H9 (cell line): ENCODE data around the gene VASN. TPM values are rescaled to one million over a fixed set of nuclear protein-coding genes. Genes with fewer than 3 reads are reported as not detected.
A peak's percentile ranks its signal among the peaks of the same experiment; 100 is the strongest.

Source experiments
- DNase-seq: peaks from one replicate; pipeline ENCODE4 v3.0.0-alpha.2; 2017
- H2AFZ ChIP-seq: one replicate; pipeline ENCODE4 v1.6.1; 2013; ENCODE audit warnings: mild to moderate bottlenecking, low read length, control low read depth, moderate library complexity
- H2AK5ac ChIP-seq: 2 replicates; pipeline ENCODE4 v1.6.1; 2013; ENCODE audit warnings: low read length, control low read depth, mixed read lengths; ENCODE audit not compliant: insufficient read length
- H2BK120ac ChIP-seq: one replicate; pipeline ENCODE4 v1.6.1; 2013; ENCODE audit warnings: low read depth, mild to moderate bottlenecking, low read length, control low read depth, inconsistent platforms; ENCODE audit not compliant: poor library complexity, severe bottlenecking
- H2BK12ac ChIP-seq: 2 replicates; pipeline ENCODE4 v1.6.1; 2013; ENCODE audit warnings: low read length, control low read depth, mixed read lengths, low read depth; ENCODE audit not compliant: insufficient read length
- H2BK15ac ChIP-seq: 2 replicates; pipeline ENCODE4 v1.6.1; 2013; ENCODE audit warnings: low read depth, low read length, control low read depth
- H2BK20ac ChIP-seq: one replicate; pipeline ENCODE4 v1.6.1; 2013; ENCODE audit warnings: low read depth, mild to moderate bottlenecking, low read length, control low read depth, inconsistent platforms; ENCODE audit not compliant: poor library complexity, severe bottlenecking
- H2BK5ac ChIP-seq: 2 replicates; pipeline ENCODE4 v1.6.1; 2013; ENCODE audit warnings: low read length, control low read depth, mixed read lengths; ENCODE audit not compliant: insufficient read length
- H3K14ac ChIP-seq: 2 replicates; pipeline ENCODE4 v1.6.1; 2013; ENCODE audit warnings: low read length, control low read depth; ENCODE audit not compliant: insufficient read depth
- H3K18ac ChIP-seq: 2 replicates; pipeline ENCODE4 v1.6.1; 2013; ENCODE audit warnings: low read depth, mild to moderate bottlenecking, mixed read lengths, low read length, control low read depth; ENCODE audit not compliant: insufficient read length
- H3K23ac ChIP-seq: 2 replicates; pipeline ENCODE4 v1.6.1; 2013; ENCODE audit warnings: low read length, control low read depth, mixed read lengths, low read depth; ENCODE audit not compliant: insufficient read length
- H3K23me2 ChIP-seq: 2 replicates; pipeline ENCODE4 v1.6.1; 2013; ENCODE audit warnings: low read depth, mild to moderate bottlenecking, mixed read lengths, low read length, control low read depth; ENCODE audit not compliant: insufficient read length, poor library complexity, severe bottlenecking
- H3K27ac ChIP-seq: 2 replicates; pipeline ENCODE4 v1.5.1; 2013; ENCODE audit warnings: low read length, control low read depth, mixed read lengths, low read depth; ENCODE audit not compliant: insufficient read length
- H3K27me3 ChIP-seq: 2 replicates; pipeline ENCODE4 v1.6.1; 2013; ENCODE audit warnings: low read length, control low read depth, inconsistent platforms; ENCODE audit not compliant: insufficient read depth
- H3K4ac ChIP-seq: 2 replicates; pipeline ENCODE4 v1.6.1; 2013; ENCODE audit warnings: low read depth, mild to moderate bottlenecking, control low read depth, inconsistent platforms, low read length, moderate library complexity
- H3K4me1 ChIP-seq: 2 replicates; pipeline ENCODE4 v1.6.1; 2013; ENCODE audit warnings: low read length, control low read depth, inconsistent platforms; ENCODE audit not compliant: insufficient read depth
- H3K4me2 ChIP-seq: 2 replicates; pipeline ENCODE4 v1.6.1; 2013; ENCODE audit warnings: low read length, control low read depth, mixed read lengths; ENCODE audit not compliant: insufficient read length, insufficient read depth
- H3K56ac ChIP-seq: 2 replicates; pipeline ENCODE4 v1.6.1; 2013; ENCODE audit warnings: low read depth, mild to moderate bottlenecking, mixed read lengths, low read length, control low read depth; ENCODE audit not compliant: insufficient read length
- H3K79me1 ChIP-seq: 2 replicates; pipeline ENCODE4 v1.6.1; 2013; ENCODE audit warnings: low read depth, mild to moderate bottlenecking, moderate library complexity, low read length, control low read depth, inconsistent platforms; ENCODE audit not compliant: insufficient read depth, poor library complexity, severe bottlenecking
- H3K79me2 ChIP-seq: 2 replicates; pipeline ENCODE4 v1.6.1; 2013; ENCODE audit warnings: low read length, control low read depth, inconsistent platforms; ENCODE audit not compliant: insufficient read depth
- H3K9ac ChIP-seq: 2 replicates; pipeline ENCODE4 v1.6.1; 2013; ENCODE audit warnings: low read length, control low read depth, mixed read lengths; ENCODE audit not compliant: insufficient read length; ENCODE audit errors: extremely low read depth
- H3K9me3 ChIP-seq: one replicate; pipeline ENCODE4 v1.6.1; 2013; ENCODE audit warnings: low read depth, low read length, inconsistent platforms; ENCODE audit not compliant: control insufficient read depth
- H3T11ph ChIP-seq: one replicate; pipeline ENCODE4 v1.6.1; 2013; ENCODE audit warnings: mild to moderate bottlenecking, low read length, control low read depth, inconsistent platforms
- H4K20me1 ChIP-seq: one replicate; pipeline ENCODE4 v1.6.1; 2013; ENCODE audit not compliant: control insufficient read depth, insufficient read length, insufficient read depth
- H4K5ac ChIP-seq: 2 replicates; pipeline ENCODE4 v1.6.1; 2013; ENCODE audit warnings: low read depth, mild to moderate bottlenecking, mixed read lengths, low read length, control low read depth; ENCODE audit not compliant: insufficient read length
- H4K8ac ChIP-seq: replicated peaks from 2 replicates; pipeline ENCODE4 v1.6.1; 2013; ENCODE audit warnings: low read length, control low read depth, mixed read lengths, low read depth; ENCODE audit not compliant: insufficient read length
- H4K91ac ChIP-seq: 2 replicates; pipeline ENCODE4 v1.6.1; 2013; ENCODE audit warnings: low read depth, mild to moderate bottlenecking, moderate library complexity, mixed read lengths, low read length, control low read depth; ENCODE audit not compliant: insufficient read length
- H3K27ac Mint-ChIP-seq, 3 experiments: 2 replicates in 2 of 3; 3 replicates in 1 of 3; pipeline ENCODE4 v1.8.0; 2020 to 2021; ENCODE audit warnings: mixed read lengths in 3 of 3, mild to moderate bottlenecking in 1 of 3, moderate library complexity in 1 of 3
- H3K27me3 Mint-ChIP-seq: 2 replicates; pipeline ENCODE4 v1.8.0; 2021; ENCODE audit warnings: low read depth, mild to moderate bottlenecking, moderate library complexity, mixed read lengths
- H3K36me3 Mint-ChIP-seq, 3 experiments: 2 replicates in 2 of 3; 3 replicates in 1 of 3; pipeline ENCODE4 v1.8.0; 2020 to 2021; ENCODE audit warnings: low read depth in 3 of 3, mixed read lengths in 3 of 3; ENCODE audit not compliant: insufficient read depth in 1 of 3
- H3K4me1 Mint-ChIP-seq, 2 experiments: 2 replicates each; pipeline ENCODE4 v1.8.0; 2020; ENCODE audit warnings: mixed read lengths in 2 of 2
- H3K4me3 Mint-ChIP-seq, 2 experiments: 2 replicates in 1 of 2; 3 replicates in 1 of 2; pipeline ENCODE4 v1.8.0; 2020 to 2021; ENCODE audit warnings: mild to moderate bottlenecking in 2 of 2, mixed read lengths in 2 of 2, moderate library complexity in 1 of 2
- H3K9me3 Mint-ChIP-seq, 2 experiments: 2 replicates in 1 of 2; 3 replicates in 1 of 2; pipeline ENCODE4 v1.8.0; 2020; ENCODE audit warnings: mild to moderate bottlenecking in 2 of 2, mixed read lengths in 2 of 2, moderate library complexity in 1 of 2
- WGBS: extraction: QIAGEN DNeasy Blood & Tissue Kit; methylation state at CpG from one replicate; pipeline ENCODE4 v1.1.7; 2013; ENCODE audit warnings: missing lambda C conversion rate, low lambda C conversion rate, mixed read lengths; ENCODE audit not compliant: insufficient read length; ENCODE audit errors: extremely low coverage; 5-methylcytosine and 5-hydroxymethylcytosine counted together
- total RNA-seq: library from RNA; stranded (reverse); gene quantifications from 2 replicates; pipeline ENCODE4 v1.2.1, GENCODE V29; 2021
- TF ChIP-seq, protein P1 (sequence below): fragments of 200-600 bp; sonication (generic); conservative IDR thresholded peaks from 3 replicates; pipeline ENCODE4 v1.8.0; 2021; ENCODE audit warnings: antibody characterized with exemption, mild to moderate bottlenecking

Gene VASN
- total RNA-seq, 1 experiment from 2014 or later, result 11.0 TPM

DNA sequence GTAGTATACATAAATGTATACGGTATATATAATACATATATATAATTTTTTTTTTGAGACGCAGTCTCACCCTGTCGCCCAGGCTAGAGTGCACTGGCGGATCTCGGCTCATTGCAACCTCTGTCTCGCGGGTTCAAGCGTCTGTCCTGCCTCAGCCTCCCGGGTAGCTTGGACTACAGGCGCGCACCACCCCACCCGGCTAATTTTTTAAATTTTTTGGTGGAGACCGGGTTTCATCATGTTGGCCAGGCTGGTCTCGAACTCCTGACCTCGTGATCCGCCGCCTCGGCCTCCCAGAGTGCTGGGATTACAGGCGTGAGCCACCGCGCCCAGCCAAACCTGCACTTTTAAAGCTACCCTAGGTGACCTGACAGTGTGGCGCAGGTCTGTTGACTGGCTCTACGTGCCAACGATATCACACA is 21.3 kb upstream of the VASN start:
- H2BK15ac ChIP-seq, result no peak overlapping the region
- DNase-seq, result no peak
- Mint-ChIP-seq H3K27me3 (no peaks in the 10 kb centered on the region), H3K4me1 (peaks cover 6% of the 10 kb centered on the region in 2 experiments), H3K36me3 (peaks cover 13 to 20% (median 15%) of the 10 kb centered on the region in 3 experiments), H3K9me3 (peaks cover 0 to 4% of the 10 kb centered on the region in 2 experiments; a peak in 3 of 5 replicates), H3K27ac (peak overlapping the region; percentile 77 to 98 (median 97); a peak in 6 of 7 replicates), H3K4me3 (peak overlapping the region; percentile 97 to 98)
- peak overlapping the region; percentile 74 for H3K9ac ChIP-seq
- no peak overlapping the region for H2BK5ac ChIP-seq
- no peak overlapping the region for H3K4ac ChIP-seq
- no peak overlapping the region for H2AFZ ChIP-seq
- H4K20me1 ChIP-seq, result no peaks in the 10 kb centered on the region
- no peak overlapping the region for H2BK20ac ChIP-seq
- no CpG with 5 or more reads among the region's 24 CpGs for WGBS
- peak overlapping the region; percentile 58 for H3K4me2 ChIP-seq
- H3K23me2 ChIP-seq, result no peaks in the 10 kb centered on the region
- no peak overlapping the region for H3K27ac ChIP-seq
- H2BK12ac ChIP-seq, result no peak overlapping the region
- H3K79me1 ChIP-seq, result peaks cover 7% of the 10 kb centered on the region
- no peak overlapping the region for H4K5ac ChIP-seq
- no peak overlapping the region for H3K56ac ChIP-seq
- H3K27me3 ChIP-seq, result no peaks in the 10 kb centered on the region
- H2AK5ac ChIP-seq, result no peak overlapping the region
- H3T11ph ChIP-seq, result no peak overlapping the region
- H4K8ac ChIP-seq, result no peak overlapping the region
- no peaks in the 10 kb centered on the region for H3K9me3 ChIP-seq
- peak overlapping the region; percentile 83 for H3K14ac ChIP-seq
- no peak overlapping the region for H4K91ac ChIP-seq
- no peaks in the 10 kb centered on the region for H3K4me1 ChIP-seq
- TF ChIP-seq, protein P1, sequence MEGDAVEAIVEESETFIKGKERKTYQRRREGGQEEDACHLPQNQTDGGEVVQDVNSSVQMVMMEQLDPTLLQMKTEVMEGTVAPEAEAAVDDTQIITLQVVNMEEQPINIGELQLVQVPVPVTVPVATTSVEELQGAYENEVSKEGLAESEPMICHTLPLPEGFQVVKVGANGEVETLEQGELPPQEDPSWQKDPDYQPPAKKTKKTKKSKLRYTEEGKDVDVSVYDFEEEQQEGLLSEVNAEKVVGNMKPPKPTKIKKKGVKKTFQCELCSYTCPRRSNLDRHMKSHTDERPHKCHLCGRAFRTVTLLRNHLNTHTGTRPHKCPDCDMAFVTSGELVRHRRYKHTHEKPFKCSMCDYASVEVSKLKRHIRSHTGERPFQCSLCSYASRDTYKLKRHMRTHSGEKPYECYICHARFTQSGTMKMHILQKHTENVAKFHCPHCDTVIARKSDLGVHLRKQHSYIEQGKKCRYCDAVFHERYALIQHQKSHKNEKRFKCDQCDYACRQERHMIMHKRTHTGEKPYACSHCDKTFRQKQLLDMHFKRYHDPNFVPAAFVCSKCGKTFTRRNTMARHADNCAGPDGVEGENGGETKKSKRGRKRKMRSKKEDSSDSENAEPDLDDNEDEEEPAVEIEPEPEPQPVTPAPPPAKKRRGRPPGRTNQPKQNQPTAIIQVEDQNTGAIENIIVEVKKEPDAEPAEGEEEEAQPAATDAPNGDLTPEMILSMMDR, result no peak
- peak overlapping the region; percentile 36 for H3K18ac ChIP-seq
- H3K23ac ChIP-seq, result no peak overlapping the region
- peaks cover 14% of the 10 kb centered on the region; the same call in 1 of the 2 replicates for H3K79me2 ChIP-seq
- no peak overlapping the region for H2BK120ac ChIP-seq
